Mesodermal cell (in vitro differentiated cells): ENCODE data around the gene YES1.

ENCODE experiments used
- H3K27ac ChIP-seq: 2 replicates; pipeline ENCODE4 v1.7.0; 2013; ENCODE audit warnings: mild to moderate bottlenecking, low read depth, low read length, moderate library complexity; ENCODE audit not compliant: severe bottlenecking
- H3K36me3 ChIP-seq: 2 replicates; pipeline ENCODE4 v1.7.1; 2013; ENCODE audit warnings: mild to moderate bottlenecking, low read length, moderate library complexity; ENCODE audit not compliant: control insufficient read depth, insufficient read depth
- H3K4me1 ChIP-seq: one replicate; pipeline ENCODE4 v1.7.1; 2013; ENCODE audit warnings: mild to moderate bottlenecking, low read length; ENCODE audit not compliant: insufficient read depth, control insufficient read depth, poor library complexity, severe bottlenecking
- H3K4me3 ChIP-seq: 2 replicates; pipeline ENCODE4 v1.7.0; 2013; ENCODE audit warnings: low read length, control low read depth, mild to moderate bottlenecking; ENCODE audit not compliant: insufficient read depth, poor library complexity, severe bottlenecking; ENCODE audit errors: extremely low read depth
- H3K9me3 ChIP-seq: 2 replicates; pipeline ENCODE4 v1.7.1; 2013; ENCODE audit warnings: mild to moderate bottlenecking, low read length, moderate library complexity; ENCODE audit not compliant: control insufficient read depth
- WGBS, 2 experiments: methylation state at CpG; one replicate each; pipeline ENCODE4 v1.1.5; 2013; ENCODE audit warnings: missing lambda C conversion rate in 2 of 2; ENCODE audit not compliant: insufficient coverage in 2 of 2; 5-methylcytosine and 5-hydroxymethylcytosine counted together

YES1 gene

GRCh38 chr18:723541-724080 is 88.4 kb downstream of the YES1 start:
- H3K36me3 ChIP-seq, result peaks cover 46% of the 10 kb centered on the region
- no peak overlapping the region for H3K4me3 ChIP-seq
- no CpG with 5 or more reads among the region's 1 CpG for WGBS, 2 experiments

GRCh38 chr18:717003-717402 is 95.0 kb downstream of the YES1 start:
- Histone ChIP-seq H3K4me3 (no peak overlapping the region), H3K9me3 (peaks cover 4% of the 10 kb centered on the region), H3K4me1 (no peaks in the 10 kb centered on the region), H3K36me3 (peaks cover 16% of the 10 kb centered on the region), H3K27ac (no peak overlapping the region)
- 90 to 100% methylated on average over 1 to 3 of the region's 4 CpGs for WGBS, 2 experiments

More at GRCh38 chr18:723541-724080, 88.4 kb downstream of the YES1 start:
- H3K27ac ChIP-seq, result no peak overlapping the region
- no peaks in the 10 kb centered on the region for H3K9me3 ChIP-seq
- no peaks in the 10 kb centered on the region for H3K4me1 ChIP-seq

- Histone ChIP-seq H3K36me3 (peaks cover 11% of the 10 kb centered on the region), H3K9me3 (peaks cover 4% of the 10 kb centered on the region), H3K4me3 (no peak overlapping the region), H3K27ac (no peak overlapping the region), H3K4me1 (no peaks in the 10 kb centered on the region)
- WGBS, 2 experiments, result 100% methylated on average over 1 of the region's 1 CpG; no CpG with 5 or more reads in 1 of the 2 experiments
These were observed 96.4 kb downstream of the YES1 start for GRCh38 chr18:715626-716025.

- WGBS, 2 experiments, result 89 to 99% methylated on average over 15 to 23 of the region's 23 CpGs
These were observed 98.9 kb downstream of the YES1 start for GRCh38 chr18:713135-713490.

GRCh38 chr18:712401-713134 is 99.5 kb downstream of the YES1 start, which contains the start of gene ENOSF1:
TSS of gene ENOSF1 (minus strand) at chr18:712630. CDS start at chr18:712587, 43 bp downstream.
- Histone ChIP-seq H3K4me1 (no peaks in the 10 kb centered on the region), H3K4me3 (peak within 1 kb of the TSS; percentile 65), H3K9me3 (peaks cover 4% of the 10 kb centered on the region), H3K36me3 (peaks cover 8% of the 10 kb centered on the region), H3K27ac (peak within 1 kb of the TSS; percentile 43)
- 18 to 19% methylated on average over 59 to 69 of the region's 91 CpGs for WGBS, 2 experiments

More at GRCh38 chr18:713135-713490, 98.9 kb downstream of the YES1 start:
- H3K36me3 ChIP-seq, result peaks cover 6% of the 10 kb centered on the region
- peak overlapping the region; percentile 65 for H3K4me3 ChIP-seq
- peaks cover 4% of the 10 kb centered on the region for H3K9me3 ChIP-seq
- no peaks in the 10 kb centered on the region for H3K4me1 ChIP-seq
- H3K27ac ChIP-seq, result no peak overlapping the region

GRCh38 chr18:711657-712400 is 100.2 kb downstream of the YES1 start:
- Histone ChIP-seq H3K4me1 (no peaks in the 10 kb centered on the region), H3K9me3 (peaks cover 4% of the 10 kb centered on the region), H3K27ac (peak overlapping the region; percentile 43), H3K36me3 (peaks cover 8% of the 10 kb centered on the region), H3K4me3 (peak overlapping the region; percentile 65)
- 0 to 1% methylated on average over 22 to 25 of the region's 42 CpGs for whole genome bisulfite sequencing, 2 experiments

- H3K4me1 ChIP-seq, result no peaks in the 10 kb centered on the region
- peaks cover 12% of the 10 kb centered on the region for H3K36me3 ChIP-seq
- peaks cover 4% of the 10 kb centered on the region for H3K9me3 ChIP-seq
- 11 to 51% methylated on average over 3 to 5 of the region's 8 CpGs for WGBS, 2 experiments
- peak overlapping the region; percentile 65 for H3K4me3 ChIP-seq
- H3K27ac ChIP-seq, result no peak overlapping the region
These were observed 100.8 kb downstream of the YES1 start for GRCh38 chr18:711310-711656.

GRCh38 chr18:710418-711300 is 101.4 kb downstream of the YES1 start:
- Histone ChIP-seq H3K4me1 (no peaks in the 10 kb centered on the region), H3K4me3 (peak overlapping the region; percentile 65), H3K36me3 (peaks cover 15% of the 10 kb centered on the region), H3K9me3 (peaks cover 4% of the 10 kb centered on the region), H3K27ac (no peak overlapping the region)
- WGBS, 2 experiments, result 86% methylated on average over 1 of the region's 3 CpGs; no CpG with 5 or more reads in 1 of the 2 experiments

- H3K27ac ChIP-seq, result no peak overlapping the region
- H3K36me3 ChIP-seq, result peaks cover 23% of the 10 kb centered on the region
- H3K9me3 ChIP-seq, result peaks cover 4% of the 10 kb centered on the region
- H3K4me1 ChIP-seq, result no peaks in the 10 kb centered on the region
- no peak overlapping the region for H3K4me3 ChIP-seq
- no CpG with 5 or more reads among the region's 1 CpG for WGBS, 2 experiments
These were observed 102.3 kb downstream of the YES1 start for GRCh38 chr18:709771-710170.

- Histone ChIP-seq H3K4me3 (no peak overlapping the region), H3K4me1 (peaks cover 13% of the 10 kb centered on the region), H3K9me3 (peaks cover 3% of the 10 kb centered on the region), H3K27ac (no peak overlapping the region), H3K36me3 (peaks cover 25% of the 10 kb centered on the region)
- 91 to 97% methylated on average over 8 of the region's 10 CpGs for WGBS, 2 experiments
These were observed 103.9 kb downstream of the YES1 start for GRCh38 chr18:708096-708495.
